Renal cortex interstitium (tissue), 11 donors: ENCODE data around the gene NRP1. TPM values are rescaled to one million over a fixed set of nuclear protein-coding genes. Genes with fewer than 3 reads are reported as not detected.

Experiments
- DNase-seq, 11 donors: peaks; one replicate each; pipeline ENCODE4 v3.0.0-alpha.2; 2013; ENCODE audit warnings: low read depth in 9 of 11, low spot score in 4 of 11; ENCODE audit errors: extremely low read depth in 1 of 11
- polyA plus RNA-seq, 3 donors: library from polyadenylated mRNA; unstranded; fragments of 120-200 nt; gene quantifications; one replicate each; pipeline ENCODE4 v1.2.1, GENCODE V29; 2013; ENCODE audit not compliant: insufficient read length in 3 of 3

The NRP1 gene
- polyA plus RNA-seq, 3 donors = 148 to 156 (median 155) TPM

GRCh38 chr10:33279811-33280602, 54.5 kb downstream of the NRP1 start:
- DNase-seq = no peak

GRCh38 chr10:33279276-33279675, 55.2 kb downstream of the NRP1 start:
- DNase-seq = no peak

DNA sequence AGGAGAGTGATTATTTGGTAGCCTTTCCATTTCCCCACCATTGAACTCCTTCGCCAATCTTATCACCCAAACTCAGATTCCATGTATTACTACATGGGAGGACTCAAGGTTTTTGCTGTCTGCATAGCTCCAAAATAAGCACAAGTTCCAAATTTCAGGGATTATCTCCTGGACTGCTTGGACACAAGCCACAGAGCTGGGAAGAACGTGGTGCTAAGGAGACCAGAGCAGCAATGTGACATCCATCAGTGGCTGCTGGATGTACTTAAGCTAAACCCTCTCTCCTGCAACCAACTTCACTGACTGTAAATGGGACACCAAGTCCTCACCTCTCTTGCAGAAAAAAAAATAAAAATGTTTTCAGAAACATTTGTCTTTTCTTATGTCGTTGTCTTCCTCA, 56.3 kb downstream of the NRP1 start:
- no peak for DNase-seq

- DNase-seq = peak in 1 of 11 donors; percentile 26
Observed at GRCh38 chr10:33277135-33277536, 57.3 kb downstream of the NRP1 start.

DNA sequence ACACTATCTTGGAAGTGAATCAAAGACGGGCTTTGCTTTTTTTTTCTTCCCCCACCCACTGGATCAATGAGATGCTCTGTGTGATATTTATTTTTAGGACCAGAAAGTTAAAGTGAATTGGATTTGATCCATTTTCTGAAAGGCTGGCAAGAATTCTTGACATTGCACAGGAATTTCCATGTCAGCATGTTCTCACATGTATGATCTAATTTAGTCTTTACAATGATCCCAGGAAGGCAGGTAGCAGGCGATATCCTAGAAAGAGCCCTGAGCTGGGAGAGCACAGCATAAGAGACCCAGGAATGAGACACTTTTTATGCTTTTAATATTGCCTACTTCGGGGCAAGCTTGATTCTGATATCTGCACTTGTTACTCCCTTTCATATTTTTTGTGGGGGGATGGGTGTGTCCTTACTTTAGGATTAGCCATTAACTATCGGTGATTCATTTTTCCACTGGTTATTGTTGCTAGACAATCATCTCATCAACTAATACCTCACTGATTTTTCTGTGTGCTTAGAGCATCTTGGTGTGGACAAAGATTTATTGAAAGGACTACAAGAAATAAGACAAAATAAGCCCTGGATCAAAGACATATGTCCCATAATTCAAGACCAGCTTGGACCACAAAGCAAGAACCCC, 58.1 kb downstream of the NRP1 start:
- DNase-seq = no peak

GRCh38 chr10:33274096-33274785, 60.2 kb downstream of the NRP1 start:
- no peak for DNase-seq

GRCh38 chr10:33273295-33274002, 61.0 kb downstream of the NRP1 start:
- peak in 3 of 11 donors; percentile 24 to 30 (median 25) for DNase-seq

DNA sequence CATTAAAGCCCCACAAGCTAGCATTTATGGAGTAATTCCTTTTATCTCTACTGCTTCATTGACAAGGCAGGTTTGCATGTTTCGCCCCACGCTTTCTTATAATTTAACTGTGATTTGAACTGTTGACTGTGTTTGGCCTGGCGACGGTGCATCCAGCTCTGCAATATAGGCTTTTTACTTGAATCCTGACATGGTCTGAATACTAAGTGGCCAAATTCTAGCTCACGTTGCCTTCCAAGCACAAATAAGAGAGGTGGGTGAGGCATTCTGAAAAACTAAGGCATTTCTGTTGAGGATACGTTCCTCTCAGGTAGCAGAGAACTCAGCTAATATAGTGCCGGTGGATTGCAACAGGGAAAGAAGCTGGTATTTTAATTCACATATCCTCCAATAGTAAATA, 61.8 kb downstream of the NRP1 start:
- DNase-seq = no peak

DNA sequence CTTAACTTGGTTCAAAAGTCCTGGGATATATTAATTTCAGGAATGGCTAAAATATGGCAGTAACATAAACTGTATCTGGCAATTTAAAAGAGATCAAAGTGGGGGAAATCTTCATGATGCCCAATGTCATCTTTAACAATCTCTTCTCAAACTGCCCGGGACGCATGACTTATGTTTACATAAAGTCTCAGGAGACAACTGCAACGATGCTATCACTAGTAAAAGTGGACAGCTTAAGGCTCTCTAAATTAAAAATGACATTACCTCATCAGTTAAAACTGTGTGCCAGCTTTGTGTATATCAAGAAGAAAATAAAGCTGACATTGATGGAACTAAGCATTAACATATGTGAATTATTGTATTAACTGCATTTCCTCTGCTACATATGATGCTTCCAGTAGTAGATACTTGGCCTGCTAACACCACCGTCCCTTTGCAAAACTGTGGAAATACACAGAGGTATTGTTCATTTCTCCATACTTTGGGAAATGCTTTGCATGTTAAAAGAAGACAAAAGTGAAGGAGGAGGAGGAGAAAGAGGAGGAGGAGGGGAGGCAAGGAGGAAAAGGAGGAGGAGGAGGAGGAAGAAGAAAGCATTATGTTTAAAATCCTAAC, 62.4 kb downstream of the NRP1 start:
- DNase-seq = no peak

- no peak for DNase-seq
Observed at GRCh38 chr10:33270971-33271370, 63.5 kb downstream of the NRP1 start.

- DNase-seq = no peak
Observed at GRCh38 chr10:33267708-33268107, 66.8 kb downstream of the NRP1 start.

GRCh38 chr10:33265621-33266020, 68.8 kb downstream of the NRP1 start:
- no peak for DNase-seq

DNA sequence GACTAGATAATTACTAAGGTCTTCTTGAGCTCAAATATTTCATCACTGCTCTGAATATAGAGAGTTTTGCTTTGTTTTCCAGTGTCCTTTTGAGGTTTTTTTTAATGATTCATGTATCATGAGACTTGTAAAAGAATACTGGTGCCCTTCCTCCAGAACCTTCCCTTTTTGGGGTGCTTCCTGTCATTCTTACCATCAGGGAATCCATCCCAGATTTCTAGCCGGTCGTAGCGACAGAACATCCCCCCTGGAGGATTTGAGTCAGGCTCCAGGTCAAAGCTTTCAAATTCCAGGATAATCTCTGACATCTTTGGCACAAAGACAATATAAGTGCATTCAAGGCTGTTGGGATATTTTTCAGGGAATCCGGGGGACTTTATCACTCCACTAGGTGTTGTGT, 71.0 kb downstream of the NRP1 start:
- DNase-seq = no peak

DNA sequence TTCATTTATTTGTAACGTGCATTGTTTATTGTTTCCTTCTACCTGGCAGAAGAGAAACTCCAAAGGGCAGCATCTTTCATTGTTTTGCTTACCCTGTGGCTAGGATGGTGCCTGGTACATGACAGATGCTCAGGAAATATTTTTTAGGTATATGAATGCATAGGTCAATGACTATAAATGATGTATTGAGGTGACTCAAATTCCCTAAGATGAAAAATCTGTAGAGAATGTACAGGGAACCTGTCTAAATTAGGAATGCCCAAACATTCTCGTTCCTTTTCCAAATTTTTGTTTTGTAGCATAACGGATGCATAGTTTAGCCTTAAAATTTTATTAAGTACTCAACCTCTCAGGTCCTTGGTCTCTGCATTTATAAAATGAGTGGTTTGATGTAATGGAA, 71.6 kb downstream of the NRP1 start:
- DNase-seq = no peak

DNA sequence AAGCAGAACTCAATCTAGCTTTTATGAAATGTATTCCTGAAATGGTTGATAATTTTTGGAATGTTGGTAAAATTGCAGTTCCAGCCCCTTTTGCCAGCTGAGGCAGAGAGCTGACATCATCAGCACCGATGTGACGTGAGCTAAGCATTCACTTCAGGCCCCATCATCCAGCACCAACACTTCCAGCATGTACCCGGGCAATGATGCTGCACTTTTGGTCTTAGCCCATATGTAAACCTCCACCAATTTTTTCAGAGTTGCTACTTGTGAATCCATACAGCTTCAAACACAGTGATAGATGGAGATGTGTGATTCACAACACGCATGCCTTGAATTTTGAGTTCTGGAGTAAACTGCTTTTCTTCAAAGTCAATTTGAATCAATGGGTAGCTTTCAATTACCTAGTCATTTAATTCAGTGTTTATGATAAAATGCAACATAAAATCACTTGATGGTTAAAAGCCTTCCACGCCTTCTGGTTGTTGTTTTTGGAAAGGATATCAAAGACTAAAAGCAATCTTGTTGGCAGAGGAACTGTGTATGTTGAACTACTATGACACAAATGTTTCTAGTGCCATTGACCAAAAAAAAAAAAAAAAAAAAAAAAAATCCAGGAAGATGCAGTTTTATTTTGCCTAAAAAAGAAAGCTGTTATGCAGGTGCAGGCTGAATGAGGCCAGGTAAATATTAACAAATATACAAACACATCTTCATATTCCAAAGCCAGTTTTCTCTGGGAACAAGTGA, 73.9 kb downstream of the NRP1 start:
- no peak for DNase-seq

DNA sequence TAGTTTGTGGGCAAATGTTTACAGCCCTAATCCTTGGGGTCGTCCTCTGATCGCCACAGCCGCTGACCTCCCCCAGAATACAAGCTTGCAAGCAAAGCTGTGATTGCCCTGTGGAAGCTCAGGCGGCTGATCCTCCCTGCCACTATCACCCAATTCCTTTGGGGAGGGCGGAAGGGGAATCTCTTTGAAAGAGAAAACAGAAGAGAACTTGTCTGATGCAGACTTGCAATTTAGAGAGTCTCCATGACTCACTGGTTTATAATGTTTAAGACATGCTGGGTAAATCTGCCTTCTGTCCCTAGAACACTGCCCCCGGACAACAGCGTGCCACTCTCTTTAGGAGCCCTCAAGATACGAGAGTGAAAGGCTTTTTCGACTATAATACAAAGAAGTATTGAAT, 75.5 kb downstream of the NRP1 start:
- no peak for DNase-seq

DNA sequence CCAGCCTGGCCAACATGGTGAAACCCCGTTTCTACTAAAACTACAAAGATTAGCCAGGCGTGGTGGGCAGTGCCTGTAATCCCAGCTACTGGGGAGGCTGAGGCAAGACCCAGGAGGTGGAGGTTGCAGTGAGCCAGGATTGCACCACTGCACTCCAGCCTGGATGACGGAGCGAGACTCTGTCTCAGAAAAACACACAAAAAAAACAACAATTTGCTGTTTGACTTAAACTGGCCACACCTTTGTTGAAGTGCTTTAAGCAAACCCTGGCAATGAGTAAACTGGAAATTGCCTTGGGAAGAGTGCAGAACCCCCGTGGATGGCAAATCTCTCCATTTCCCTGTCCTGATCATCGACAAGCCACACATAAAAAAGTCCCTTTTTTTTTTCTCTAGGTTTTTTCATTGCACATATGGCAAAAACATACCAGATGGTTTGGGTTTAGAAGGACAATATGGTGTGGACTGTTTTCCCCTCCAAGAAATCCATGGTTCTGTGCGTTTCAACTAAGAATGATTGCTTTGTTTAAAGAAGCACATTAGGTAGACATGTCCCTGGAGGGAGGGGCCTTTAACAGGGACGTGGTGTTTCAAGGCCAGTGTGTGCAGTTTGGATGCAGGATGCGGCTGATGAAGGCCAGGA, 76.9 kb downstream of the NRP1 start:
- DNase-seq = no peak

GRCh38 chr10:33256458-33256857, 78.0 kb downstream of the NRP1 start:
- no peak for DNase-seq
